IPS-NIHi11 (cell line): ENCODE measurements around the gene CBFA2T3.

Experiments used
- DNase-seq: peaks from one replicate; pipeline ENCODE4 v3.0.0; 2012; ENCODE audit warnings: mixed read lengths, low spot score

The CBFA2T3 gene

GRCh38 chr16:88839745-88840599 is 137.0 kb downstream of the CBFA2T3 start:
- DNase-seq, result no peak

DNA sequence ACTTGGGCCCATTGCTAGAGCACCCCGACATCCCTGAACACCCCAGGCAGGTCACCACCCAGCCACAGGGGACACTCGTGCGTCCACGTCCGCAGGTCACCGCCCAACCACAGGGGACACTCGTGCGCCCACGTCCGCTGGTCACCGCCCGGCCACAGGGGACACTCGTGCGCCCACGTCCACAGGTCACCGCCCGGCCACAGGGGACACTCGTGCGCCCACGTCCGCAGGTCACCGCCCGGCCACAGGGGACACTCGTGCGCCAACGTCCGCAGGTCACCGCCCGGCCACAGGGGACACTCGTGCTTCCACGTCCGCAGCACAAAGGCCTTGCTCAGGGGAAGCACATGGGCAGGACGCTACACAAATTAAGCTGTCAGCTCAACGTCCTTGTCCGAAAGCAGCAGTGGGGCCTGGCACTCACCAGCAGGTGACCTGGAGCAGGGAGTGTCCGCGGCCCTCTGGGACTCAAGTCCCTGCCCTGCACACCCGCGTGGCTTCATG is 137.9 kb downstream of the CBFA2T3 start:
- DNase-seq, result no peak

GRCh38 chr16:88838566-88838965 is 138.4 kb downstream of the CBFA2T3 start:
- no peak for DNase-seq

DNA sequence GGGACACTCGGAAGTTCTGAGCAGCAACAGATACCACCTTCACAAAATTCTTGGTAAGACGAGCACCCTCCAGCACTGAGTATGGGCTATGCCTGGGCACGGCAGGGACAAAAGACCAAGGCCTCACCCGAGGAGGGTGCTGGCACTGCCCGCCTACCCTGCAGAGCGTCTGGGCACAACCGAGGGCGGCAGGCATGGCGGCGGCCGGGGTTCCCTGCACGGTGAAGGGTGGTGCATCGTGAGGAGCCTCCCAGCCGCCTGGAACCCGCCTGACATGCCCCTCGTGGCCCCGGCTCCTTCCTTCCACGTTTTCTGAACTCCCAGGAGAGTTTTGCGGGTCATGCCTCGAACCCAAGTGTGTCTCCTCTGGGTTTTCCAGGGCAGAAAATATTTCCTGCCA is 139.2 kb downstream of the CBFA2T3 start:
- DNase-seq, result no peak

DNA sequence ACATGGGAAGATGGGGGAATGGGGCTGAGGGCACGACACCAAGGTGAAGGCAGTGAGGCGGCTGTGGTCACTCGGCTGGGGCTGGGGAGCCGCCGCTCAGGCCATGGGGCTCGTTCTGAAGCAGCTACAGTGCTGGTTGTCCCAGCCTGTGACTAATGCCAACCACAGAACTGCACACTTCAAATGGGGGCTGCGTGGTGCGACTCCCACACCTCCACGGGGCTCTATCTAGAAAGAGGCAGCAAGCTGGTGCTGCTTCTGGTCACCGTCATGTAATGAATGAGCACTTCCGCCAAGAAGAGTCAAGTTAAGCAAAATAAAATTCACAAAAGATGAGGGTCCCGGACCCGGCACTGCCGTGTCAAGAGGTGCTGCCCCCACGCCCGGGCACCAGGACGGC is 140.2 kb downstream of the CBFA2T3 start:
- no peak for DNase-seq

GRCh38 chr16:88835818-88836217 is 141.2 kb downstream of the CBFA2T3 start:
- no peak for DNase-seq

- no peak for DNase-seq
These were observed 141.6 kb downstream of the CBFA2T3 start for GRCh38 chr16:88835383-88835782.

DNA sequence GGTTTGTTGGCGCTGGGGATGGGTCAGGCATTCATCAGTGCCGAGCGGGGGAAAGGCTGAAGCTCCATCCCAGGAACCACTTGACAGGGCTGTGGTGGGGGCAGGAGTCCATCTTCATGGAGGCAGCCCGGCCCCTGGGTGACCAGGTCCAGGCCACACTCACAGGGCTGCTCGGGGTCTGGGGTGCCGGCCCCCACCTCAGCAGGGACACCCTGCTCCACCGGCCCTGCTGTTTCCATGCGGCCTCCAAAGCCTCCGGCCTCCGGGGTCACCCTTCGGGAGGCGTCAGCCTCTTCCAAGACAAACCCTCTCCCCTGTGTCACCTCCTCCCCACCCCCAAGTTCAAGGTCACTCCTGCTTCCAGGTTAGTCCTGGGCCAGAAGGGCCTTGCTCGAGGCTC is 142.3 kb downstream of the CBFA2T3 start:
- no peak for DNase-seq

GRCh38 chr16:88833086-88833485 is 143.9 kb downstream of the CBFA2T3 start:
- no peak for DNase-seq

DNA sequence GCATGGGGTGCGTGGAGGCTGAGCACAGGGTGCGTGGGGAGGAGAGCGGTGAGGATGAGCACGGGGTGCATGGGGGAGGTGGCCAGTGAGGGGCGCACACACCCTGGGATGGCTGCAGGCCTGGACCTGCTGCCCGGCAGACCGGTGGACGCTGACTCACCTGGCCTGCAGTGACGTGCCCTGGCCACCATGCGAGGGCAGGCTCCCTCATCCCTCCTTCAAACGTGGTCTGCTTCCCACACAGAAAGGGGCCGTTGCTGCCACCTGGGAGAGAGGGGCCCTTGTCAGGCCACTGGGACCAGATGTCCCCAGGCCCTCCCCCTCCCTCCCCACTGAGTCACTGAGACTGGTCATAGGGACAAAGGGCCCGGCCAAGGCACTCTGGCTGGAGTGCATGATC is 145.2 kb downstream of the CBFA2T3 start:
- peak; percentile 69 for DNase-seq

DNA sequence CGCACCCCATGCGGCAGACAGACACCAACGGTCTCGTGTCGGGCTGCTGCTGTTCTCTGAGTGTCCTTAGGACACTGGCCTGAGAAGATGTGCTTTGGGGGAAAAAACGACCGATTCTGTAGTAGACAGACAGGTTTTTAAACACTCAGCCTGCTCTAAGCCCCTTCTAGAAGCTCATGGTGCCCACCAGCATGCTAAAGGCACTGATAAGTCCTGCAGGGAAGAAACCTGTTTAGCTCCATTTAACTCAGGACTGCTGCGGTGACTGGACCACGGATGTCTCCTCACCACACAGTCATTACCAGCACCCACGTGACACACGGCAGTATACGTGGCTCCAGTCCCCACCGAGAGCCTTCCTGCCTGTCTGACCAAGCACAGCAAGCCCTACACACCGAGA is 146.2 kb downstream of the CBFA2T3 start:
- DNase-seq, result no peak

DNA sequence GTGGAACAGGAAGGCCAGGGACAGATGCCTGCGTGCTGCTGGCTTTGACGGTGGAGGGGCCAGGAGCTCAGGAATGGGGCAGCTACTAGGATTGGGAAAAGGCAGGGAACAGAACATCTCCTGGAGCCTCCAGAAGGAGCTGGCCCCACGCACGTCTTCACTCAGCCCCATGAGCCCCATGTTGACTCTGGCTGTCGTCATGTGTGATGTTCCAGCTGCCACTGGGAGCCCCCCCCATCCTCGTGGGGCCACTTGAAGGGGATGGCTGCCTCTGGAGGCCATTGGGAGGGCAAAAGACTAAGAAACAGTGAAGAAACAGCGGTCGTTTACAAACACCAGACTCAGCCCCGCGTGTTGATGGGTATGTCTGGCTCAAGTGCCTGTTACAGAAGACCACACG is 146.7 kb downstream of the CBFA2T3 start:
- no peak for DNase-seq

DNA sequence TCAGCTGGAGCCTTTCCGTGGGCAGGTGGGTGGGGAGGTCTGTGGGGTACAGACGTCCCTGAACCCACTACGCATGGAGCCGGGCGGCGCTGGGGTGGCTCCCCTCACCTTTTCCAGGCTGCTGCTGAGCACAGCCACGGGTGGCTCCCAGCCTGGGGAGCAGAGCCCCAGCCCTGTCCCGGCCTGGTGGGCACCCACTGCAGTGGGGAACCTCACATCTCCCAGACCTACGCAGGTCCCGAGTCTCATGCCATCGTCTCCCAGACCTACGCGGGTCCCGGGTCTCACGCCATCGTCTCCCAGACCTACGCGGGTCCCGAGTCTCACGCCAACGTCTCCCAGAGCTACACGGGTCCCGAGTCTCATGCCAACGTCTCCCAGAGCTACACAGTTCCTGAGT is 148.3 kb downstream of the CBFA2T3 start:
- no peak for DNase-seq

- DNase-seq, result no peak
These were observed 149.3 kb downstream of the CBFA2T3 start for GRCh38 chr16:88827727-88828126.

- no peak for DNase-seq
These were observed 150.8 kb downstream of the CBFA2T3 start for GRCh38 chr16:88826070-88826840.

DNA sequence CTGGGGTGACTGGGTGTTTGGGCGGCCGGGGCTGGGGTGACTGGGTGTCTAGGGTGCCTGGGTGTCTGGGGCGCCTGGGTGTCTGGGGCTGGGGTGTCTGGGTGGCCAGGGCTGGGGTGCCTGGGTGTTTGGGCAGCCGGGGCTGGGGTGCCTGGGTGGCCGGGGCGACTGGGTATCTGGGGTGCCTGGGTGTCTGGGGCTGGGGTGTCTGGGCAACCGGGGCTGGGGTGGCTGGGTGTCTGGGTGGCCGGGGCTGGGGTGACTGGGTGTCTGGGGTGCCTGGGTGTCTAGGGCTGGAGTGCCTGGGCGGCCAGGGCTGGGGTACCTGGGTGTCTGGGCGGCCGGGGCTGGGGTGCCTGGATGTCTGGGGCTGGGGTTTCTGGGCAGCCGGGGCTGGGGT is 151.9 kb downstream of the CBFA2T3 start:
- no peak for DNase-seq
